ENCODE data around the gene HMGN3. TPM values are rescaled to one million over a fixed set of nuclear protein-coding genes. Genes with fewer than 3 reads are reported as not detected.

HMGN3 gene
- total RNA-seq, 1 experiment from 2014 or later = 151 TPM

DNA sequence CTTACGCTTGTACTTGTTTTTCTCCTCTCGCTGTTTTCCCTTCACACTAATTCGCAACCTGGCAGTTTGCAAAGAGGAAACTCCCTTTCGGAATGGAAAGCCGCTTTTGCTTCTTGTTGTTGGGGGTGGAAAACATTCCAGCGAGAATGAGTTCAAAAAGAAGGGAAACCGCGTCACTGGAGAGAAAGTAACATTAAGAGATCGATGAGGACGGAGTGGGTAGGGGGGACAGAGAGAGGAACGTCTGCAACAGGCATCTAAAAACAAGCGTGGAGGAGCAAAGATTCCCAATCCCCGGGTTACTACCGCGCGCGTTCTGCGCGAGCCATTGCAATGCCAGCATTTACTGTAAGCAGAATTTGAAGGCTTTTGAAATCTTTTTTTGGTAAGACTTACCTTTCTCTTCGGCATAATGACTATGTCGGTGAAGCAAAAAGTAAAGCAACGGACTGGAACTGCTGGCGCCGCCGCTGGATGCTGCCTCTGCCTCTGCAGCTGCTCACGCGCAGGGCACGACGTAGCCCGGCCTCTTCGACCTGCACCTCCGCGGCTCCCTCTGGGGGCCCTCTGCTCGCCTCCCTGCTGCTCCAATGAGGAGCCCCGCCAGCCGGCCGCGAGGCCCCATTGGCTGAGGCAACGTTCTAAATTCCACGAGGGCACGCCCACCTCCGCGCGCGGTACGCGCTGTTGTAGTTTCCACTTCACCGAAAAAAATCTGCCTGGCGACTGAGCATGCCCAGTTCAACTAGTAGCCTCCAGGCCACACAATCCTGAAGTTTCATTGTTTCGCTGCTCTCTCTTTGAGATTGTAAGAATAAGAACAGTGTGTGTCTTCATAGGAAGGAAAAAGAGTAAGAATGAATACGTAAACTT is at the start of gene HMGN3 (continued):
- TF ChIP-seq ZNF532 (CRISPR knock-in tag; IDR thresholded peaks at IDR 0.05; ENCODE audit: borderline replicate concordance) (no peak), ETV6 (CRISPR knock-in tag; IDR thresholded peaks at IDR 0.05) (peak; percentile 95), STAT6 (CRISPR knock-in tag; conservative IDR thresholded peaks at IDR 0.05; ENCODE audit: low read depth) (no peak), JAZF1 (CRISPR knock-in tag; IDR thresholded peaks at IDR 0.05) (no peak), ZBTB43 (CRISPR knock-in tag; IDR thresholded peaks at IDR 0.05) (peak; percentile 72; the same call in 1 of the 2 replicates), E2F1 (CRISPR knock-in tag; IDR thresholded peaks at IDR 0.05) (peak; percentile 46; the same call in 1 of the 2 replicates), OVOL2 (CRISPR knock-in tag; IDR thresholded peaks at IDR 0.05; ENCODE audit: borderline replicate concordance) (no peak), ZNF121 (CRISPR knock-in tag; IDR thresholded peaks at IDR 0.05) (no peak), MAX (CRISPR knock-in tag; IDR thresholded peaks at IDR 0.05) (peak; percentile 98)
- TF ChIP-seq, protein P1, sequence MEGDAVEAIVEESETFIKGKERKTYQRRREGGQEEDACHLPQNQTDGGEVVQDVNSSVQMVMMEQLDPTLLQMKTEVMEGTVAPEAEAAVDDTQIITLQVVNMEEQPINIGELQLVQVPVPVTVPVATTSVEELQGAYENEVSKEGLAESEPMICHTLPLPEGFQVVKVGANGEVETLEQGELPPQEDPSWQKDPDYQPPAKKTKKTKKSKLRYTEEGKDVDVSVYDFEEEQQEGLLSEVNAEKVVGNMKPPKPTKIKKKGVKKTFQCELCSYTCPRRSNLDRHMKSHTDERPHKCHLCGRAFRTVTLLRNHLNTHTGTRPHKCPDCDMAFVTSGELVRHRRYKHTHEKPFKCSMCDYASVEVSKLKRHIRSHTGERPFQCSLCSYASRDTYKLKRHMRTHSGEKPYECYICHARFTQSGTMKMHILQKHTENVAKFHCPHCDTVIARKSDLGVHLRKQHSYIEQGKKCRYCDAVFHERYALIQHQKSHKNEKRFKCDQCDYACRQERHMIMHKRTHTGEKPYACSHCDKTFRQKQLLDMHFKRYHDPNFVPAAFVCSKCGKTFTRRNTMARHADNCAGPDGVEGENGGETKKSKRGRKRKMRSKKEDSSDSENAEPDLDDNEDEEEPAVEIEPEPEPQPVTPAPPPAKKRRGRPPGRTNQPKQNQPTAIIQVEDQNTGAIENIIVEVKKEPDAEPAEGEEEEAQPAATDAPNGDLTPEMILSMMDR (IDR thresholded peaks at IDR 0.05) = no peak
- TF ChIP-seq, protein P2, sequence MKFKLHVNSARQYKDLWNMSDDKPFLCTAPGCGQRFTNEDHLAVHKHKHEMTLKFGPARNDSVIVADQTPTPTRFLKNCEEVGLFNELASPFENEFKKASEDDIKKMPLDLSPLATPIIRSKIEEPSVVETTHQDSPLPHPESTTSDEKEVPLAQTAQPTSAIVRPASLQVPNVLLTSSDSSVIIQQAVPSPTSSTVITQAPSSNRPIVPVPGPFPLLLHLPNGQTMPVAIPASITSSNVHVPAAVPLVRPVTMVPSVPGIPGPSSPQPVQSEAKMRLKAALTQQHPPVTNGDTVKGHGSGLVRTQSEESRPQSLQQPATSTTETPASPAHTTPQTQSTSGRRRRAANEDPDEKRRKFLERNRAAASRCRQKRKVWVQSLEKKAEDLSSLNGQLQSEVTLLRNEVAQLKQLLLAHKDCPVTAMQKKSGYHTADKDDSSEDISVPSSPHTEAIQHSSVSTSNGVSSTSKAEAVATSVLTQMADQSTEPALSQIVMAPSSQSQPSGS (CRISPR knock-in tag; IDR thresholded peaks at IDR 0.05; ENCODE audit: borderline replicate concordance, low read depth) = 0 out of 2 replicates have a peak, but pooled peaks have one; percentile 37
- TF ChIP-seq, protein P3, sequence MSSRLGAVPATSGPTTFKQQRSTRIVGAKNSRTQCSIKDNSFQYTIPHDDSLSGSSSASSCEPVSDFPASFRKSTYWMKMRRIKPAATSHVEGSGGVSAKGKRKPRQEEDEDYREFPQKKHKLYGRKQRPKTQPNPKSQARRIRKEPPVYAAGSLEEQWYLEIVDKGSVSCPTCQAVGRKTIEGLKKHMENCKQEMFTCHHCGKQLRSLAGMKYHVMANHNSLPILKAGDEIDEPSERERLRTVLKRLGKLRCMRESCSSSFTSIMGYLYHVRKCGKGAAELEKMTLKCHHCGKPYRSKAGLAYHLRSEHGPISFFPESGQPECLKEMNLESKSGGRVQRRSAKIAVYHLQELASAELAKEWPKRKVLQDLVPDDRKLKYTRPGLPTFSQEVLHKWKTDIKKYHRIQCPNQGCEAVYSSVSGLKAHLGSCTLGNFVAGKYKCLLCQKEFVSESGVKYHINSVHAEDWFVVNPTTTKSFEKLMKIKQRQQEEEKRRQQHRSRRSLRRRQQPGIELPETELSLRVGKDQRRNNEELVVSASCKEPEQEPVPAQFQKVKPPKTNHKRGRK (CRISPR knock-in tag; IDR thresholded peaks at IDR 0.05; ENCODE audit: borderline replicate concordance) = 0 out of 2 replicates have a peak, but pooled peaks have one; percentile 34
